Forelimb muscle (tissue), 1 donor: Measurements from ENCODE around the gene C1S. TPM values are rescaled to one million over a fixed set of nuclear protein-coding genes. Genes with fewer than 3 reads are reported as not detected.

Experiments
- polyA plus RNA-seq: library from polyadenylated mRNA; unstranded; fragments of 120-200 nt; gene quantifications from one replicate; pipeline ENCODE4 v1.2.1, GENCODE V29; 2013; ENCODE audit not compliant: insufficient read length

C1S gene
- polyA plus RNA-seq, 1 donor: 66.4 TPM

Other genes starting within 250 kb of the C1S start
- gene GPR162, start 238.9 kb upstream of the C1S start, polyA plus RNA-seq: 16.8 TPM
- 40.3 TPM for gene P3H3, start 232.3 kb upstream of the C1S start, polyA plus RNA-seq
- gene GNB3, start 219.8 kb upstream of the C1S start, polyA plus RNA-seq: 32.4 TPM
- 17.5 TPM for gene CDCA3, start 209.4 kb upstream of the C1S start, polyA plus RNA-seq
- gene USP5, start 208.6 kb upstream of the C1S start, polyA plus RNA-seq: 62.2 TPM
- 1,115 TPM for gene TPI1, start 193.2 kb upstream of the C1S start, polyA plus RNA-seq
- gene SPSB2, start 187.4 kb upstream of the C1S start, polyA plus RNA-seq: 8.9 TPM
- 10.5 TPM for gene LRRC23, start 155.9 kb upstream of the C1S start, polyA plus RNA-seq
- gene ENO2, start 146.1 kb upstream of the C1S start, polyA plus RNA-seq: 6.1 TPM
- 70.4 TPM for gene ATN1, start 132.8 kb upstream of the C1S start, polyA plus RNA-seq
- gene RNU7-1, start 116.9 kb upstream of the C1S start, polyA plus RNA-seq: not detected
- 155 TPM for gene C12orf57, start 116.7 kb upstream of the C1S start, polyA plus RNA-seq
- 5.0 TPM for gene PTPN6, start 109.4 kb upstream of the C1S start, polyA plus RNA-seq
- 304 TPM for gene PHB2, start 90.1 kb upstream of the C1S start, polyA plus RNA-seq
- gene EMG1, start 89.8 kb upstream of the C1S start, polyA plus RNA-seq: 28.8 TPM
- gene LPCAT3, start 42.2 kb upstream of the C1S start, polyA plus RNA-seq: 20.1 TPM
- gene C1R, start 31.7 kb downstream of the C1S start, polyA plus RNA-seq: 80.9 TPM
- gene C1RL, start 48.5 kb downstream of the C1S start, polyA plus RNA-seq: 10.5 TPM
- 2.4 TPM for gene RBP5, start 68.2 kb downstream of the C1S start, polyA plus RNA-seq
- gene CLSTN3, start 69.7 kb downstream of the C1S start, polyA plus RNA-seq: 13.5 TPM
- gene PEX5, start 129.0 kb downstream of the C1S start, polyA plus RNA-seq: 40.0 TPM
- gene ACSM4, start 243.4 kb downstream of the C1S start, polyA plus RNA-seq: 0.09 TPM